HG02852 (cell line): ENCODE measurements around the gene EXT2.

Source experiments
- ATAC-seq: cut with Tn5 transposase; IDR thresholded peaks from one replicate; pipeline ENCODE4 v1.9.1; 2021; ENCODE audit warnings: mild to moderate bottlenecking, moderate library complexity; ENCODE audit not compliant: unreplicated experiment

Gene EXT2

DNA sequence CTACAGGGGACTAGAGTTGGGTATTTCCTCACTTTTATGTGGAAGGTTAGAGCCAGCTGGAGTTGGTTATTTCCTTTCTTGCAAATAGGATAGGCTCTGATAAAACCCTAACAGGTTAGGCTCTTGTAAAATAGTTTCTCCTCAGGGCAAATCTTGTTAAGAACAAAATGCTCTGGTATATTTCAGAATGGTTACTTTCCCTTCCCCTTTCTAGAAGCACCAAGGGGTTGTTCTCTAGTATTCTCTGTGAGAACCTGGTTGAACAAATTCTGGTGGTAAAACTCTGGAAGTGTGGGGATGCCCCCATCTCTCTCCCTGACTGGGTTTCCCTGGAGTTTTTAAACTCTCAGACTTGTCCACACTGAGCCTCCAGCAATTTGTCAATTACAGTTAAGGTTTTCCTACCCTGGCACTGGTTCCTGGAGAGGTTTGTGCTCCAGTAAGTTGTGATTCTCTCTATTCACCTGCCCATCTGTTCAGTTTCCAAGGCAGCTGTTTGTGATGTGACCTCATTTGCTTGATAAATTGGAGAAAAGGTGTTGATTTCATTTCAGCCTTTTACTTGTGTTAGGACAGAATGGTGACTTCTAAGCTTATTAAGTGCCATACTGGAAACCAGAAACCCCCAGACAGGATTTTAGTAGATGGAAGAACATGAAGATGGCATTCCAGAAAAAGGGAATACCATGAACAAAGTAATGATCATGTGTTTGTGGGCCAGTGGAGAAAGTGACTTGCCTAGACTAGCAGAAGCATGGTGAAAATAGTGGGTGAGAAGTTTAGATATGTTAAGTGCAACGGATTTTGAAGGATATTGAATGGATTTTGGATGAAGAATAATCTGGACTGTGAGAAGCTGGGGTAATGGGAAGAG, 64.6 kb downstream of the EXT2 start:
- ATAC-seq = no peak

DNA sequence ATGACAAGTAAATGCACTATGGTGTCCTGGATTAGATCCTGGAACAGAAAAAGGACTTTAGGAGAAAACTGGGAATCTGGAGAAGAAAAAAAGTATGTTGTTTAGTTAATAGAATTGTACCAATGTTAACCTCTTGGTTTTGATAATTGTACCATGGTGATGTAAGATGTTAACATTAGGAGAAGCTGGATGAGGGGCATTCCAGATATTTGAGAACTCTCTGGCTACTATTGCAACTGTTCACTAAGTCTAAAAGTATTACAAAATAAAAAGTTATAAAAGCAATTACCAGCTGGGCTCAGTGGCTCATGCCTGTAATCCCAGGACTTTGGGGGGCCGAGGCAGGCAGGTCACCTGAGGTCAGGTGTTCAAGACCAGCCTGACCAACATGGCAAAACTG, 66.5 kb downstream of the EXT2 start:
- ATAC-seq = no peak

DNA sequence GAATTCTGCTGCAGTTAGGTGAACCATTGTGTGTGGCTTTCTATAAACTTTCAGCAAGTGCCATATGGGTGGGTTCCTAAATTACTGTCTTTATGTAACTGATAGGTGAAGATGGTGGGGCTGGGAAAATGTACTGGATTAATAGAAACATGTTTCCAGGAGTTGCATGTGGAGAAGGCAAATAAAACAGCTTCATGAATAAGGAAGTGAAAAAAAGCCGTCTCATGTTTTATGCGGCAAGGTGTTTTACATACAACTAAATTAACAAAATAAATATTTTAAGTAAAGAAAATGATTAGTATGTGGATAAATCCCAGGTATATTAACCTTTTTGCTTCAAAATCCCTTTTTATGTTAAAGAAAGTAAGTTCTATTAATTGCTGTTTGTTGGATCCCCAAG, 67.2 kb downstream of the EXT2 start:
- ATAC-seq = no peak

DNA sequence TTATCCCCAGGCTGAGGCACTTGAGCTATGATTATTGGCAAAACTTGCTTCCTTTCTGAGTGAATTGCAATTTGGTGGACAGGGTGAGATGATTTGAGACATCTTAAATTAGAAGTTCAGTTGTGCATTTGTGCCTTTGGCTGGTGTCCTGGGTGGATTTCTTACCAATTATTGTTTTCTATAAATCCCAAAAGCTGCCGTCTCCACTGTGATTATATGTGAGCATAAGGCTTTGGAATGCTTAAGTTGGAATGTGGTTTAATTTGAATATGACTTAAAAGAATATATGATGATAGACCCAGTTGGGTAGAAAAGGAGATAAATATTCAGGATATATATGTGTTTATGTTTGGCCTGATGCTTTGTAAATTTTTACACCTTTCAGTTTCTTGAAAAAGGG, 70.0 kb downstream of the EXT2 start:
- no peak for ATAC-seq

DNA sequence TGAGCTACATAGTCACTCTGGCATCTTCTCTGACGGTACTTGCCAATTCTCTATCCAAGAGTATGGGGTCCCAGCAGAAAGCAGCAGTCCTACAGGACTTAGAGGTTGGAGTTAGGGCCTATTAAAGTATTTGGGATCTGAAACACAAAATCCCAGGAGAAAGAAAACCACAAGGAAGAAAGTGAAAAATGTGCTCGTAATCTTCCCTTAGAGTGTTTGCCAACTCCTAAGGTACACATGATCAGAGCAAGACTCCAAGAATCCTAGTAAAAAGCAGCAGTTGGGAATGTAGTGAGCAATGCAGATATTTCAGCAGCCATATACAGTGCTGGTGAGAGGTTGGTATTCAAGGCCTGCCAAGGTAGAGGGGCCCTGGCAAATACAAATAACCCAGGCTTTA, 71.6 kb downstream of the EXT2 start:
- no peak for ATAC-seq

DNA sequence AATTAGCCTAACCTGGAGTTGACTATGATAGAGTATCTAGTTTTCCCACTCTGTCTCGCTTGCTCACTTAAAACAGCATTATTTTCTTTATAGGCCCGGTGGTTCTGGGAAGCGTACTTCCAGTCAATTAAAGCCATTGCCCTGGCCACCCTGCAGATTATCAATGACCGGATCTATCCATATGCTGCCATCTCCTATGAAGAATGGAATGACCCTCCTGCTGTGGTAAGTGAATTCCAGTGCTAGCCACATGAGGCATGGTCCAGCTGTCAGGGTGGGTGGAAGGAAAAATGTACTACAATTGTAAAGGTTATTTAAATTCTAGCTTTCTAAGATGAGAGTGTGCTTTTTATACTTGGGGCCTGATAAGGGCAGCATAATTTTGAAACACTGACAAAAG, 76.0 kb downstream of the EXT2 start:
- no peak for ATAC-seq

DNA sequence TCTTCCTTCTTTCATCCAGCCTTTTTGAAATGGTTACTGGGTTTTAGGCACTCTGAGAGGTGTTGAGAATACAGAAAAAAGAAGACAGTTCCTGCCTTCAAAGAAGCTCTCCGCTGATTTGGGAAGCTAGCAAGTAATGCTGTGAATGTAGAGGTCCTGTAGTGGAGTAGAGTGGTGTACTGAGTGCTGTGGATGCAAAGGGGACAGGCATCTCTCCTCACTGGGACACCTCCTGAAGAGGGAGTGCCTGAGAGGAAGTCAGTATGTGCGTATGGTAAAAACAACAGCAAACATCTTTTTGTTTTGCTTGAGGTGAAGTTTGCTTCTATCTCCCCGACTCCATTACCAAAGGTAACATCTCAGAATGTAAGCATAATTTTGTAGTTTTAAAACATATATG, 77.5 kb downstream of the EXT2 start:
- ATAC-seq = no peak

DNA sequence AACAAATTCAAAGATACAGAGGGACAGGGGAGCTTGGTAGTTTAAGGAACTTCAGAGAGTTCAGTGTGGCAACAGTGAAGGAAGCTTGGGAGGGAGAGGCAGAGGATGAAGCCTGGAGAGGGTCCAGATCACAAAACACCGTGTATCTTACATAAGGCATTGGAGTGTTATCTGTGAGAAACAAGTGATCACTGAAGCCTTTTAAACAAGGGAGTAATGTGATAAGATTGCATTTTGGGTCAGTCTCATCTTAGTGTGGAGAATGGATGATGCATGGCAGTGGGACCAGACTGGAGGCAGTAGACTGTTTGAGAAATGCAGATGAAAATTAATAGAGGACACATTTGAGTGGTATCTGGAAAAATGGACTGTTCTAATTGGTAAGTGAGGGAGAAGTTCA, 79.4 kb downstream of the EXT2 start:
- no peak for ATAC-seq

DNA sequence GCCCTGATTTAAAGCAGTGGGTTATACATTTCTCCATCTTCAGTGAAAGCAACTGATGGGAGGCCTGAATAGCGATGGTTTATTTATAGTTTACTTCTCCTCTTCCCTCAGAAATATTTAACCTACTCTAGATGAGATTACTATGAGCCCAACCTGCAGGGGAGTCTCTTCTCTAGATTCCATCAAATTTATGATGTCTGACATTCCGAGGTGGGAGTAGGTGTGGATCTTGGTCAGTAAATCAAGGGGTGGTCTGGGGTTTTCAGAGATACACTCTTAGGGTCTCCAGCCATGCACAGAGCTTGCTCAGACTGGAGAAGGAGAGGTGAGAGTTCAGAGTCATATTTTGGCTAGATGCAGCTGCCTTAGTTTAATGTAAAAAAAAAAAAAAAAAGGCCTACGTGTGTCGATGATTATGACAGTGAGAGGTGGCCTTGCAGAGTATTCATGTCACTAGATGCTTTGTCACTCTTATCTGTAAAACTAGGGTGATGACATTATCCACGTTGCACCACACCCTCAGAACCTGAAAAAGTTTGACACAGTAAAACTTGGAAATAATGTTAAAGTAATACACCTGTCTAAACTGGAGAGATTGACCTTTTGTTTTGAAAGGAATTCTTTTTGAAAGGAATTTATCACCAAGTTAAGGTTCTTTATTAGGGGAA, 81.2 kb downstream of the EXT2 start:
- no peak for ATAC-seq

DNA sequence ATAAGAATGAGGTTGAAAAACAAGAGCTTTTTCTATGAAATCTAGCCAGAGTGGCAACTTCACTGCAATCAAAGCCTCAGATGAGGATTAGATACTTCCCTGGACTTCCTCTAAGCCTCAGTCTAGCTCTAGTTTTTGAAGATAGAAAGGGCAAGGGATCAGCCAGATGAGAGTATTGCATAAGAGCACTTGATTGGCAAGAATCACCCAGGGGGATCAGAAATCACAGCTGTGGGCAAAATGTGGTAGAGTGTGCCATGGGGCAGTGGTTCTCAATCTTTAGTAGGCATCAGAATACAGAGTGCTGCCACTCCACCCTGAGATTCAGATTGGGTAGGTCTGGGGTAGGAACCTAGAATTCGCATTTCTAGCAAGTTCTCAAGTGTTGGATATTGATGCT, 82.4 kb downstream of the EXT2 start:
- ATAC-seq = no peak

DNA sequence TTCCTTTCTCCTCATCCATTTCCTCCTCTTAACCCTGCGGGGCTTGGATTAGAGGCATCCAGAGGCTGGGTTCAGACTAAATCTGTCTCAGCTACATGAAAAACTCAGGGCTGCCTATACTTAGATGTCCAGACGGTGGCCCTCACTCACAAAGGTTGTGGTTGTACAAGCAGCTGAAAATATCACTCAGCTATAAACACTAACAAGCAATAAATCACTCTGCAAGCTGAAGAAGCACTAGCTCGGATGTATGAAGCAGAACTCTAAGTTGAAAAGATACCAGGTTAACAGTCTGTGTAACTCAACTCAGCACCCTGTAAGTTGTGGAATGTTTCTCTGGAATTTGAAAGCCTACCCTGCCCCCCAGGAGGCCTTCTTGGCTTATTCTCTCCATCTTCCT, 82.9 kb downstream of the EXT2 start:
- ATAC-seq = no peak

DNA sequence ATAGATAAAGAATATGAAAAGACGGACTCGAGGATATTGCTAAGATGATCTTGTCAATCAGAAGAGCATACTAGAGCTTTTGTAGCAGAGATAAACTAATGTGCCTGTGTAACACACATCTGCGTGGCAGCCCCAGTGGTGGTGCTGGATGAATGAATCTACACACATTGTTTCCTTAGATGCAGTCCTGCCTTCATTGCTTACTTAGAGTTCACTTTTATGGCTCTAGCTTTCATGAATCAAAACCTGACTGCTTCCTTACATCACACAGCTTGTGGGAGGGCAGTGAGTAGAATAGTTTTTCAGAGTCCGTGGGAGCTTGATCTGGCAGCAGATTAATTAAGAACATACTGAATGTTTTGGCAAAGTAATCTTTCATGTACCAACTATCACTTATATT, 83.7 kb downstream of the EXT2 start:
- no peak for ATAC-seq

DNA sequence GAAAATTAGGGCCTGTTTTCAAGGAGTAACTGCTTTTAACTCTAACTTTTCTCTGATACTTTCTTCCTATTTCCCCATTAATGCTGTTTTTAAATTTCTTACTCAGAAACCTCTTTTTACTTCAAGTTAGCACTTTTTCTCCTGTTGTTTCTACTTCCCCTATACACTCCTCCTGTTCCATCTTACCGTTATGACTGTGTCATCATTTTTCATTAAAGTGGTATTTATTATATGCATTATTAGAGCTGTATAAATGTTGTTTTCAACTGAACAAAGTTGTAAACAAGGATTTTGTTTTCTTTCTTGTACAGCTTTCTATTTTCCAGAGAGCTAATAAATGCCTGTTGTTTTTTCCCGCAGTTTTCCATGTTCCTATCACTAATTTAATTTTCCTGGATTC, 84.6 kb downstream of the EXT2 start:
- no peak for ATAC-seq

DNA sequence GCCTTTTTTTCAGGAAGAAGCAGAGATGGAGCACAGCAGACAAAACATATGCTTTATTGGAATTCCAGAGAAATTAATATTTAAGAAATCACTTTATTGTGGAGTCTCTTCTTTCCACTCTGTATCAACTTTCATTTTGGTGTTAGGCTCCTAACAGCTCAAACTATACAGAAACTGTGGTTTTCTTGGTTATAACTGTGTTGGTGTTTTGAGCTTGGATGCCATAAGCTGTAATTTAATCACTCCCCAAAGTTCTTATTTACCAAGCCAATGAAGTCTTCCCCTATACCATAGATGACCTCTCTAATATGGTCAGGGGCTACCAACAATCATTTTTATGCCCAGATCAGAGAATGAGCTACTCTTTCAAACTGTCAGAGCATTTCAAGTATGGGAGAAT, 90.0 kb downstream of the EXT2 start:
- no peak for ATAC-seq

DNA sequence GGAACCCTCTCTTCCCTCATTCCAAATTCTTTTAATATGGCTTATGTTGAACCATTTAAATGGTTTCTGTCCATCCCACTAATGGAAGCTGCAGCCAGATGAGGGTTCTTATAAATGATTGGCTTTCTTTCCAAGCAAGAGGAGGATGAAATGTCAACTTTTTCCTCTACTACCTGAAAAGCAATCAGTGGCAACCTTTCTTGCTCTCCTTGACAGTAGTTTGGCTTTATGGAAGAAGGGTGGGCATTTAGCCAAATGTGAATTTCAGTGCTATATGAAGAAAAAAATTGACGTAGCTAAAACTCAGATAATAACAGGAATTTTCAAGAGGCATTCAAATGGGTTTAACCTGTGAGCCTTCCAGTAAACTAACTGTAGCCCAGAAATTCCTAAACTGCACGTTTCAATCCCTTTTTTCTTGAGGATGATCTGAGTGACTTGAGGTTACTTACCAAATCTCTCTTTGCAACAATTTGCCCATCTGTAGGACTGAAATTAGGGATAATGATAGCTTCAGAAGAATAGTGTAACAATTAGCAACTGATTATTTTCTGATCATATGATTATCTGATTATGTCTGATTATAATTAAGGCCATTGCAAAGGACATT, 90.9 kb downstream of the EXT2 start:
- ATAC-seq = no peak

DNA sequence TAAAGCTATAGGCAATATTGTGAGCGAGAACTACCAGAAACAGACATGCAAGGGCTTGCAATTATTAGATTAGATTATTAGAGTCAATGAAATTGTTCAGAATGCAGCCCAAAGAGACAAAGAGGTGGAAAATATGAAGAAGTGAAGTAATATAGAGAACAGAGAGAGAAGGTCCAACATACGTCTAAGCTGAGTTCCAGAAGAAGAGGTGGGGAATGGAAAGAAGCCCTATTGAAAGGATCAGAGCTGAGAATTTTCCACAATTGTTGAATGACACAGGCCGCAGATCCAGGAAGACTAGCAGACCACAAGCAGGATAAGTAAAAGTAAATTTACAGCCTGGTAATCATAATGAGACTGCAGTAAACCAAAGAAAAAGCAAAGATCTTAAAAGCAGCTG, 93.2 kb downstream of the EXT2 start:
- ATAC-seq = no peak

DNA sequence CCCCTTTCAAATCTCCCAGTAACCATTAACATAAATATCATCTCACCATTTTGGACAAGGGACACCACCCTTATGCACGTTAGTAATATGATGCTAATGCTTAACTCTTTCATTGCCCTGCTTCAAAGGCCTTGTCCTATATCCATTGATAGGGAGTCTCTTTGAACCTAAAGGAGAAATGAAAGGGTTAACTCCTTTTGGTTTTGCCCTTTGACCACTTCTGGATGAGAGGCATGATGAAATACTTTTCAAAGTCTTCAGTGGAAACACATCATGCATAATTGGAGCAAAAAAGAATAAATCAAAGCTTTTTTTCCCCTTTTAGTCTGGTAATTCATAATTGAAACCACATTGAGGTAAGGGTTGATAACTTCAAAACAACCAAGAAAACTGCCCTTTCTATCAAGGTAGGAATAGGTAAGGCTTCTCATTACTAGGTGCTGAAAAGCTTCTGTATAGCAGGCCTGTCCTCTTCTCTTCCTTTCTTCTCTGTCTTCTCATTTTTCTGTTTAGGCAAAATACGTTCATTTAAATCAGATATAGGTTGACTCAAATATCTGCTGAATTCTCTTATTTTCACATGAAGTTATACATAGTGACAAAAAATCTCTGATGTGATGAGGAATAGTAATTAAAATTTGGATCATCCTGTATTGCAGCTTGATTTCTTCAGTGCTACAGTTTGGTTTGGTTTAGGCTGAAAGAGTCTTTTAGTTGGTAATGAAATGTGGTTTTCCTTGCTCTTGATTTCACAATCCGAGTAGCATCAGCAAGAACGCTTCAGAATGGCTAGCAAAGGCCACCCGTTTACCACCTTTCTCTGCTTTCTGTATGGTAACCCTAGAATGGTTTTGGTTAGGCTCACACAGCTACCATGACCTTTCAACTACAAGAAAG, 94.8 kb downstream of the EXT2 start:
- ATAC-seq = no peak

DNA sequence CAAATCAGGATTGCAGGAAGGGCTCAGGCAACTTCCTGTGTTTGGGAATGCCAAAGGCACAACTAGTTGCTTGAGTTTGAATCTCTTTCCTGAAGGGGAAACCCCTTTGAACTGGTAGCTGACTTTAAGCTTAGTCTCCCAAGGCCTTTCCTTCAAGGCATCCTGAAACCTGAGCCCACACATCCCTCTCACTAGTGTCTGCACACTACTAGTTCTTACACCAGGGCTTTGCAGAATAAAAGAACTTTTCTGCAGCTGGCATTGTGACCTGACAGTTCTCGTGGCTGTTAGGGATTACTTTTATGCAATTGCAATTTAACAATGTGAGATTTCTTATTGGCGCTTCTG, 95.4 kb downstream of the EXT2 start:
- no peak for ATAC-seq

DNA sequence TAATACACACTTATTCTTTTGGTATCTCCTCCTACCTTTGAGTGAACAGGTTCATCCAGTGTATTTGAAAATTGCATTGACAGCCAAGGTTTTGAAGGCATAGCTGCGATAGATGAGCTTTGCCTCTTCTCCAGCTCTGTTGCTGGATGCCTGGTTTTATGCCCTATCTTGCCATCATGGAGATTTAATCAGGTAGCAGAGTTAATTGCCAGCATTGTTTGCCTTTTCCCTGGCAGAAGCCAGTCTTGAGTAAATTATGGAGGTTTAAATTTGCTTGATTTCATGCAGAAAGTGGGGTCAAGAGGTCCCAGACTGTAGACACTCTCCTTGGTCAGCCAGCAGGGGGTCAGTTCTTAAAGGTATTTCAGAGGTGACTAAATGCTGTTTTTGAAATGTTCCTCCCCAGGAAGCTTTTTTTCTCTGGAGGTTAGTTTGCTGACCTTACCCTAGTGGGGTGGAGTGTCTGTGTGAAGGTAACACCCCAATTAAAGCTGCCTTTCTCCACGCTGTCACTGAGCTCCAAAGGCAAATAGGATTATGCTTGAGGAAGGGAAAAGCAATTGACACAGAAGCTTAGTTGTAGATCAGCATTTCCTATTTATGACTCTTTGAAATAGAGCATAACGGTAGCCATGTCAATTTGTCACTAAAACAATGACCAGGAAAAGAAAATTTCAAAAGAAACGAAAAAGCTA, 96.0 kb downstream of the EXT2 start:
- ATAC-seq = no peak

DNA sequence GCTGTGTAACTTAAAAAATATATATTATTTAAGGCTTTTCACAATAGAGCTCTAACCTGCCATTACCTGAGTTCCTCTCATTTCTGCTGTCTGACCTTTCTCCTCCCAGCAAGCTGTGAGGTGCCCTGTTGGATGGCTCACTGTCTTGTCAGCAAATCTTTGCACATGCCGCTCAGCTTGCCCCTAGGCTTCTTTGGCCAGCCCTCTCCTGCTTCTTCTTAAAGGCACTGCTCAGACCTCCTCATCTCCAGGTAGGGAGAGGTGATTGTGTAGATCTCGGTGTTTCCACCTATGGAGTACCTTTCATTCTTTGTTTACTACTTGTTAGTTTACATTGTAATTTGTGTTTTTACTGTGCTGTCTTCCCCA, 96.5 kb downstream of the EXT2 start:
- no peak for ATAC-seq
